ENCODE results near the gene TSPAN16.

- no peak for TF ChIP-seq CTCF (IDR thresholded peaks at IDR 0.05; ENCODE audit: insufficient read depth, low read length)
- TF ChIP-seq POLR2AphosphoS5 (IDR thresholded peaks at IDR 0.05; ENCODE audit: low read depth) = no peak
- TF ChIP-seq REST (IDR thresholded peaks at IDR 0.05; ENCODE audit: insufficient replicate concordance, low read depth) = no peak
These were observed 304 bp downstream of the TSPAN16 start for GRCh38 chr19:11296264-11296663.

Data from HL-60 (cell line).